Nucleus accumbens (tissue), 56 donors: ENCODE measurements around the gene GPALPP1.
"Not testable (repeated sequence)": the region's sequence is repeated elsewhere in the genome, so short reads cannot be mapped to it uniquely, and the experiment has no call there.

Experiments used
- DNase-seq, 56 donors: peaks; one replicate each; lab custom pipeline; 2025; lab: John Stamatoyannopoulos, UW

The GPALPP1 gene, protein sequence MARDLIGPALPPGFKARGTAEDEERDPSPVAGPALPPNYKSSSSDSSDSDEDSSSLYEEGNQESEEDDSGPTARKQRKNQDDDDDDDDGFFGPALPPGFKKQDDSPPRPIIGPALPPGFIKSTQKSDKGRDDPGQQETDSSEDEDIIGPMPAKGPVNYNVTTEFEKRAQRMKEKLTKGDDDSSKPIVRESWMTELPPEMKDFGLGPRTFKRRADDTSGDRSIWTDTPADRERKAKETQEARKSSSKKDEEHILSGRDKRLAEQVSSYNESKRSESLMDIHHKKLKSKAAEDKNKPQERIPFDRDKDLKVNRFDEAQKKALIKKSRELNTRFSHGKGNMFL

DNA sequence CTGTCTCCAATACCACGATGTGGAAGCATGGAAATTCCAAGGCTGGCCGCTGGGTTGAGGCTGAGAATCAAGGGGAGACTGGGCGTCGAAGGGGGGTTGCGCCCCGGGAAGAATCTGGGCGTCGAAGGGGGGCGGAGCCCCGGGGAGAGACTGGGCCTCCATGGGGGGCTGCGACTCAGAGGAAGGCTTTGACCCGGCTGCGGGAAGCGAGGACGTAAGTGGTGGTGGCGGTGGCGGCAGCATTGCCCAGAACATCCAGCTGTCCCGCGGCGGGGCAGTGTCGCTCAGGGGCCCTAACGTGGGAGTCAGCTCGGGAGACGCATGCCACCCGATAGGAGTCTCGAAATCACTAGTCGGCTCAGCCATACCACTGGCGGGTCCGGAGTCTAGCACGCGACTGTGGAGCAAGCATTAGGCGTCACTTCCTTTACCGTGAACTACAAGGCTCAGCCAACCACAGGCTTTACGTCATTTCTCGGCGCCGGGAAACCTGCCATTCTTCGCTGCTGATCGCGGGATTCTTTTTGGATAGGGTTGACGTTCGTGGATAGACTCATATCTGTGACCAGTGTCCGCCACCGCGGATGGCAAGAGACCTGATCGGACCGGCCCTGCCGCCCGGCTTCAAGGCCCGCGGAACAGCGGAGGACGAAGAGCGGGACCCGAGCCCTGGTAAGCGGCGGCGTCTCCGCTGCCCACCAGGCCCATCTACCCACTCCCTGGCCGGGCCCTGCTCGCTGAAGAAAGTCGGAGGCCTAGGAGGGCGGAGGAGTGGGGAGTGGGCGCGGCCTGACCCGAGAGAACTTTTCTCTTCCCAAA is at the start of gene GPALPP1, which contains the start of gene NUFIP1:
TSS of gene GPALPP1 (plus strand) at position 468 of the 819 bp plus-strand sequence. CDS start at position 585, 117 bp downstream.
TSS of gene NUFIP1 (minus strand) at position 401 of the 819 bp plus-strand sequence. CDS start at position 366, 35 bp downstream.
- DNase-seq: peak; percentile 55 to 98 (median 88)

DNA sequence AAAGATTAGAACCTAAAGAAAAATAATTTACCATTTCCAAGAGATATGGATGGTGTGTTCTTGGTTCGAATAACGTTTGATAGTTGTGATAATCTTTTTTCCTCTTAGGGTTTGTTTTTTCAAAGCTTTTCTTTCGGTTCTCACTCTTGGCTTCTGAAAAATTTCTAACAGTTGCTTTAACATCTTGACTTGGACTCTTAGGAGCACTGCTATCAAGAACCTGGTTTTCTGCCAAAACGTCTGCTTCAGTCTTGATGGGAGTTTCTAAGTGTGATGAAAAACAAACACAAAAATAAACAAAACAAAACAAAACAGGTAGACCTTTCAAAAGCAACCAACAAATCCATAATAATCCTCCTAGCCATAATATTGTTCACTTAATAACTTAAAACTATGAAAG is 45.9 kb upstream of the GPALPP1 start:
- not testable (repeated sequence) for DNase-seq

DNA sequence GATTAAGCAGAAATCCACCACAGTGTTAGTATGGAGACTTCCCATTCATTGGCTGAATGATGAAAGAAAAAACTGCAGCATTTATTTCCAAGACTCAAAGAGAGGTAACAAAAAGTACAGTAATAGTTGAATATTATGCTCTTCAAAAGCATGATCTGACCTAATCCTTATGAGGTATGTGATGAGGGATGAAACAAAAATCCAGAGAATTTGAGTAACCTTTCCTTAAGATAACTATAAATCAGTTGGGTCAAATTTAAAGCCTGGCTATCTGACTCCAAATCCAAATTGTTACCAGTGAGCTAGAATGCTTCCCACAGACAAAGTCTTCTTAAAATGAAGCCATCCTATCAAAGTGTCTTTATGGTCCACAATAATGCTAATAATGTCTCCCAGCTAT is 38.2 kb upstream of the GPALPP1 start:
- DNase-seq: no peak

DNA sequence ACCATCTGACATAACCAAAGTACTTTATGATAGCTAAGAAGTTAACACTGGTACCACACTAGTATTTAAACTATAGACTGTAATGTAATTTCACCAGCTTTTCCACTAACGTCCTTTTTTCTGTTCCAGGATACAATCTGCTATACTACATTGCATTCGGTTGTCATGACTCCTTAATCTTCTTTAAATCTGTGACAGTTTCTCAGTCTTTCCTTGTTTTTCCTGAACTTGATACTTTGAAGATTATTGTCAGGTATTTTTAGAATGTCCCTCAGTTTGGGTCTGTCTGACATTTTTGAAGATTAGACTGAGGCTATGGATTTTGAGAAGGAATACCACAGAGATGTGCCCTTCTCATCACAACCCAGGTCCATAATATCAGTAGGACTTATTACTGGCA is 36.7 kb upstream of the GPALPP1 start:
- no peak for DNase-seq

DNA sequence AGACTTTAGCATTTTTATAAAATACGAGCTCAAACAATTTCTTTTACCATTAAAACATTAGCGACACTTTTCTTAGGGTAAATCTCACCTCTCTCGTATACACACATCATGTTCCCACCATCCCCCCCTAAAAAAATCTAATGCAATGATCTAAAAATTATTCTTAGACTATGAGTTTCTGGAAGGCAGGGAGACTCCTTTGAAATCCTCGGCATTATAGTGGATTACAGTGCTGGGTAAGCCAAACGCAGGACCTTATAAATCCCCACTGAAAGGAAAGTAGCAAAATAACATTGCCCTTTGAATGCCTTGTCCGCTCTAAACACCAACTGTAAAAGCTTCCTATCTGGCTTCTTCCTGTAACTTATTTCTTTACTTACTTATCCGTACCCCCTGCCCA is 35.1 kb upstream of the GPALPP1 start:
- DNase-seq: no peak

DNA sequence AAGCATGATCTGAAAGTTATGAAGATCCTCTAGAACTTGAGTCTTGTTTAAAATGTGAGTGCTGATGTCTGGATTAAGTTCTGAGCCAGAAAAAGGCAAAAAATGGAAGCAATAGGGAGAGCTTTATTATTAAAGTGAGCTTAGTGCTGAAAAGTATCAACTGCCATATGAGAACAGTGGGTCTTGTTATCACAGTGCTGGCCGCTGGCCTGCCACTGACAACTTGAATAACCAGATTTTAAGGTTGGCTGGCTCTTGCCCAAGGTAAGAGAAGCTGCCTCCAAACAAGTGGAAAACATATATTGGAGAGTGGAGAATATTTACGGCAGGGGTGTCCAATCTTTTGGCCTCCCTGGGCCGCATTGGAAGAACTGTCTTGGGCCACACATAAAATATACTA is 33.9 kb upstream of the GPALPP1 start:
- no peak for DNase-seq

DNA sequence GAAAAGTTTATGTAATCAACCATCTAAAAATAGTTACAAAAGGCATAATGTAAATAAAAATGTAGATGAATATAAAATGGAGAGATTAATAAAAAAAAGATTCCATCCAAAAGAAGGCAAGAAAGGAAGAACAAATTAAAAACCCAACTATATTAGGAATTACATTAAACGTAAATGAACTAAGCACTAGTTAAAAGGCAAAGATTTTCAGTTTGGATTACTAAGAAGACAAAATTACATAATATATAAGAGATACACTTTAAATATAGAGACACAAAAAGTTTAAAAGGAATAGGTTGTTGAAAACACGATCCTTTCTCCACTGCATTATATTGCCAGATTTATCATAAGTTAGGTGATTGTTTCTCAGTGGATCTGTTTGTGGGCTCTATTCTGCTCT is 27.3 kb upstream of the GPALPP1 start:
- DNase-seq: no peak

DNA sequence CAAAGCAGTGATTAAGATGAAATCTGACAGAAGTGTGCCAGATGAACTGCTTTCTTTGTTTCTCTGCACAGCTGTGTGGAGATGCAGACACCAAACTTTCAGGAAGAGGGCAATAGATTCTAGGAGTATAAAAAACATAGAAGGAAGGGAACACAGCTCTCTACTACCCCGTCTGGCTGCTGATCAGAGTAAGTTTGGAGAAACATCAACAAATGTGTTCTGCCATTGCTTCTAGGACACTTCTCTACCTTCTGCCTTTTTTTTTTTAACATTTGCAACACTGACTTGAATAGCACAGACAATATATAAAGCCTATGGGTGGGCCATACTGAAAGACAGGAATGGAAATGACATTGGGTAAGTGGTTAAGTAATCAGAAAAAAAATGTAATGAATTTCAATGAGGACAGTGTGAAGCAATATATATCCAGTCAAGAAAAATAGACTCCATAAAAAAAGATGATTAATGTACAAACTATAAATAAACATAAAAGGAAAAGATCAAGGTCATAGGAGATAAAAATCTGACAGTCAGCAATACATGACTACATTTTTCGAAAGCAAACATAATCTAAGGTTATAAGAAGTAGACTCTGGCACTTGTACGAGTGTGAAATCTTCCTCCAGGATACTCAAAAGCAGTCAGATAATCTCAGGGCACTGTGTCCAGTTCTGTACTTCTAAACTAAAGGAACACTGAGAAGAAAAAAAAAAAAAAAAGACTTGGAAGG is 21.5 kb upstream of the GPALPP1 start:
- no peak for DNase-seq

DNA sequence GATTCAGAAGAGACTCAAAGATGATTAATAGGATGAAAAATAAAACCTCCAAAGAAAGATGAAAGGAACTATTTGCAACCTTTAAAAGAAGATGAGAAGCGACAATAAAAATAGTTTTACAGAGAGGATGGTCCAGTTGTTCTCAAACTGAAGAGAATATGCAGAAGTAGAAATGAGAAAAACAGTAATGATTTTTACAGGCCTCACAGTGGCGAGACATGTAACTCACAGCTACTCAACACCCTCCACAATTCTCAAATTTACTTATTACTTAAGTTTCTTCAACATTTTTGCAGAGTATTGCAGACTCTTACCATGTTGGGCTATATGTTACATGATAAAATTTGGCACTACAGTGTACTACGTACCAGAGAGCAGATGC is 20.9 kb upstream of the GPALPP1 start:
- DNase-seq: no peak

DNA sequence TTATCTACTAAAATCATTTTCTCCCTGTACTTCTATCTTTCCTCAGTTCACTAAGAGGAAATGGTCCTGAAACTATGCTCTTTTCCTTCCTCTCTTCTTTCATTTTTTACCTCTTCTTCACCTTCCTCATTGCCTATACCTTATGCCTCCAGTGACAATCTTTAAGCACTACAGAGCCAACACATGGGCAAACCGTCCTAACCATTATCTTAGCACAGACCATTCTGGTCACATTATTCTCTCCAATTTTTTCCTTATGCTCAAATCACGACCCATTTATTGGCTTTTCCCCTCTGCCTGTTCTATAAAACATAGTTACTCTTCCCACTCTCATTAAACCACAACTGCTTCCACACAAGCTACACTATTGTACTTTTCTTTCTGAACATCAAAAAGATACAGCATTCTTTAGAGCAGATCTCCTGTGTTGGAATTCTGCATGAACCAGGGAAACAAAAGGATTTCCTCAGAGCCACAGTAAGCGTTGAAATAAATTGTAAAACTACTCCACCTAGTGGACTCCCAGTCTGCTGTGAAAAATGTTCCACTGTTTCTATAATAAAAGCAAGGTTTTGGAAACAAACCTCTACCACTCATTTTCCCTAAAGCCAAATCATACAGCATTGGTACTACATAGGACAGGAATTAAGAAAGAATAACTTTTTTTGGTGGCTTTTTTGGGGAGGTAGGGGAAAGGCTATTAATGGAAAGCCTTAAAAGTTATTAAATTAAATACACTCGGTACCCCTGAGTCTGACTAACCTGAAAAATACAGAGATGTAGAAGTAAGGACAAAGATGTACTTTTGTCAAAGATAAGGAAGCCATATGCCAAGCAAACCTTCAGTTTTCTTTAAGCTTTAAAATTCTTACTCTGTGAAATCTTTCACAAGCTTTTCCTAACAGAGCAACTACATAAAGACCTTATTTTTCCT is 19.5 kb upstream of the GPALPP1 start:
- DNase-seq: peak in 5 of 56 donors; percentile 1 to 25 (median 8)

DNA sequence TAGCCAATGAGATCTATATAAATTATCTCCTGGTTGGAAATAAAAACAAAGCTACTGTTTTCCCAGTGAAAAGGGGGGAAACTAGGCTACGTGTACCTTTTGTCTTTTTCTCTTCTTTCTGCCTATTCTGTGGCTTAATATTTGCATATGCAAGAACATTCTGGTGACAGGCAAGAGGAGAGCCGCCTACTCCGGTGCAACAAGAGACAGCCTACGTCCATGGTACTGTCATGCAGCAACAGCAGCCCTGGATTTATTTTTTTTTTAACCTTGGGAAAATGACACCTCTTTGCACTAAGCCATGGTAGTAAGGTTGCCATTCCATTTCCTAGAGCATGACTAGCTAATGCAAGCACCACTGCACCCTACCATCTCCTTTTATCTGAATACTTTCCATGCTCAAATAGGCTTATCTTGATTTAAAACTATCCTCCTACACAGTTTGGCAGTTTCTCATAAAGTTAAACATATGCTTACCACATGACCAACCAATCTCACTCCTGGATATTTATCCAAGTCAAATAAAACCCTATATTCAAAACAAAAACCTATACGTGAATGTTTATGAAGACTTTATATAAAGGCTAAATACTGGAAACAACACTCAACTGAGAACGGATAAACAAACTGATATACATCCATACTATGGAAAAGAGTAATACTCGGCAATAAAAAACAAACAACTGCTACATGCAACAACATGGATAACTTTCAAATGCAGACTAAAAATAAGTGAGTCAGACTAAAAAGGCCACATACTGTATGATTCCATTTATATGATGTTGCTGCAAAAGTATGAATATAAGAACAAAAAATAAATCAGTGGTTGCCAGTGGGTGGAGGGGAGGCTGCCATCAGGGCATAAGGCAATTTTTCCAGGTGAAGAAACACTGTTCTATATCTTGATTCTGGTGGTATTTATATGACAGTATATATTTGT is 17.4 kb upstream of the GPALPP1 start:
- peak in 24 of 56 donors; percentile 1 to 68 (median 20) for DNase-seq

DNA sequence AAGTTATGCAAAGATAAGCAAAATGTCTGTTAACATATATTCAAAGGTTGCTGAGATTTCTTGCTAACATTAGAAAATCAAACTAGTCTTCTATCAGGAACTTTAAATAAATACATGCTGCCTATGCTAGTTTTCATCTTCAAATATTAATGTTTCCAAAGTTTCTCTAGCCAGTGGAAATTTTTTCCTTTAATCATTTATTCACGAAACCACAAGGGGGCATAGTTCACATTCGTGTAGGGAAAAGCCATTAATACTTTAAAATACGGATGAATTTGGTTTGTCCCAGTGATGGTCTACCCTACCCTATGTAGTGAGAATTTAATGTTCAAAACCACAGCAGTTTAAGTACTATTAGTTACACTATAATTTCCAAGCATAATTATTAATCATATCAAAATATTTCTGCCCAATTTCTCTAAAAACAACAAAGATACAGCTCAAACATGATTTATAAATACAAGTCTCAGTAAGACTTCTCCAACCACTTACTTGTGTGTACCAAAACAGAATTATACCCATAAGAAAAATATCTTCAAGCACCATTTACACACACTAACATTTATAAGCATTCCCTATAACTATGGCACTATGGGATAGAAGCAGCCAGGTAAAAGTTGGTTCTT is 16.3 kb upstream of the GPALPP1 start:
- DNase-seq: no peak

DNA sequence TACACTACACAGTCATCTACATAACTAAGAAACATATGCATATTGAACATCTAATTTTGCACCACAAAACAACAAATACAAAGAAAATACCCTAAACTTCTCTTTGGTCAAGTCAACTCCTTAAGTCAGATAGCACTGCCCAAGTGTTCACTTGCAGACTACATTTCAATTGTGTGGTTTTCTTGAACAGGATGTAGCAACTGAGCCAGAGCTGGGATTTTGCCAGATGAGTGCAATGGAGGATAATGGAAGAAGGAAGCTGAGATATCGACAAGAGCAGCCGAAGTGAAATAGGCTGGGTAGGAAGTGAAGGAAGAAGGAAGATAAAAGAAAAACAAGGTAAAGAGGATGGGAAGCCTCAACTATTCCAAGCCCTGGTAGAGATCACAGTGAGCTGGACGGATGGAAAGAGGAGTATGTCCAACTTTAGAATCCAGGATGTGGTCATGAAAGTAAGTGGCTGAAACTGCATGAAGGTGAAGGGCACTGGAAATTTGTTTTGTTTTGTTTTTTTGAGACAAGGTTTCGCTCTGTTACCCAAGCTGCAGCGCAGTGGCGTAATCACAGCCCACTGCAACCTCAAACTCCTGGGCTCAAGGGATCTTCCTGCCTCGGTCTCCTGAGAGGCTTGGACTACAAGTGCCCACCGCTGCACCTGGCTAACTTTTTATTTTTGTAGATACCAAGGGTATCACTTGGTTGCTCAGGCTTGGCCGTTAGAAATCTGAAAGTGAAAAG is 15.1 kb upstream of the GPALPP1 start:
- DNase-seq: peak in 1 of 56 donors; percentile 13

DNA sequence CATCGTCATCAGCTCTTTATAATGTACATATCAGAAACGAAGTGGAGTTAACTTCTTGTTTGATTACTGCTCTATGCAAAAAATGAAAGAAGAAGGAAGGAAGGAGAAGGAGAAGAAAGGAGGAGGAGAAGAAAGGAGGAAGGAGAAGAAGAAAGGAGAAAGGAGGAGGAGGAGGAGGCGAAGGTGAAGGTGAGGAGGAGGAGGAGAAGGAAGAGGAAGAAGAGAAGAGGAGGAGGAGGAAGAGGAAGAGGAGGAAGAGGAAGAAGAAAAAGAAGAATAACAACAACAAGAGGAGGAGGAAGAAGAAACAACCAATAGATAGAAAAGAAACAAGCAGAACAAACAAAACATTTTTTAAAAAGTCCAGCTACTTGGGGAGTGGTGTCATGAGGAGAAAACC is 13.1 kb upstream of the GPALPP1 start:
- DNase-seq: no peak

DNA sequence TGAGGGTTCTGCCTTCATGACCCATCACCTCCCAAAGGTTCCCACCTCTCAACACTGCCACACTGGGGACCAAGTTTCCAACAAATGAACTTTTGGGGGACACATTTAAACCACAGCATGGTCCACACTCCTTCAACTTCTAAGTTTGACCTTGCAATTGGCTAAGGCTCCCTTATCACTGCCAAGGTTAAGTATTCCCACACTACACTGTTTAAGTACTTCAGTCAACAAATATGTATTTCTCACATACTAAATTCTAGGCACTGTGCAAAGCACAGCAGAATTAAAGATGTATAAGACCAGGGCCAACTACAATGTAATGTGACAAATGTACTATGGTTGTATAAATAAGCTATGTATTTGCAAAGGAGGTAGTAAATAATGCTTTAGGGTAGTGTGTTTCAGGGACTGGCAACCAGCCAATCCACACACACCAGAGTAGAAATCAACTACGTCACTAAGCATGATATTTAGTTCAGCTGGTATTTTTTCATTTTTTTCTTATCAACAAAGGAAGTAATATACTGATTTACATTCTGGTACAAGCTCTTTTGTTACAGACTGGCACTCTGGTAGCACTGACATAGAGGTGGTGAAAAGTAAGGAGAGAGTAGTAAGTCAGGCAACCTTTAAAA is 12.3 kb upstream of the GPALPP1 start:
- no peak for DNase-seq

DNA sequence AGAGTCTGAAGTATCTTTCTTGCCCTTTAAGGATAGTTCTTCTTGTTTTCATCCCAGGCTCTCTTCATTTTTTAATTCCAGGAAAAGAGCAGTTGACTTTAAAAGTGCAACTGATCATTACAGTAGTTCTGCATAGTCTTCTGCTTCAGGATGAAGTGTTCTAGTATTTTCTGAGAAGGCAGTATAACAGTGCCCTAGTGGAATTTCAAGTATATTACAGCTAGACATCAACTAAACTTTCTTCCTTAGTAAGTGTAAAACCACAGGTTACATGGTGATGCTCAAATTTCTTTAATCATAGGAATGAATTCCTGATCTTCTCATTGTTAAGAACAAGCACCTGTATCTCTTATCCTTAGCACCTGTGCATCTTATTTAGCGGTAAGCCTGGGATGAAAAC is 11.0 kb upstream of the GPALPP1 start:
- no peak for DNase-seq

DNA sequence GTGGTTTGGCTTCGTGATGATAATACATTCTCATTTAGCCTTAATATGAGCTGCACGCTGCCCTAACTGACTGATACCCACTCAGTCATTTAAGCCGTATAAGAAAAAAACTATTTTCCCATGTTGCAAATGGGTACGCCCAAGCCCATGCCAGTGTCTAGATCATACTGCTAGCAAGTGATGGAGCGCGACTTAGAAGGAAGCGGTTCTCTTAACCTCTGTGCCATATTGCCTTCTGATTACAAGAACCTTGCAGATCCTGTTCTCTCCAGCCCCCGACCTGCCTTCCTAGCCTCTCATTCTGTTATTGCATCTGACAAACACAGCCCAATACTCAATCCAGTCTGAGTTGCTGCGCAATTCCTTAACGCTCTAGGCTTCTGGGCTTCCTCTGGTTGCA is 603 bp downstream of the GPALPP1 start:
- DNase-seq: peak in 1 of 56 donors; percentile 20
